ENCODE measurements around the gene STIM2. TPM values are rescaled to one million over a fixed set of nuclear protein-coding genes. Genes with fewer than 3 reads are reported as not detected.

Gene STIM2
- total RNA-seq, 1 experiment from 2014 or later = 59.0 TPM

DNA sequence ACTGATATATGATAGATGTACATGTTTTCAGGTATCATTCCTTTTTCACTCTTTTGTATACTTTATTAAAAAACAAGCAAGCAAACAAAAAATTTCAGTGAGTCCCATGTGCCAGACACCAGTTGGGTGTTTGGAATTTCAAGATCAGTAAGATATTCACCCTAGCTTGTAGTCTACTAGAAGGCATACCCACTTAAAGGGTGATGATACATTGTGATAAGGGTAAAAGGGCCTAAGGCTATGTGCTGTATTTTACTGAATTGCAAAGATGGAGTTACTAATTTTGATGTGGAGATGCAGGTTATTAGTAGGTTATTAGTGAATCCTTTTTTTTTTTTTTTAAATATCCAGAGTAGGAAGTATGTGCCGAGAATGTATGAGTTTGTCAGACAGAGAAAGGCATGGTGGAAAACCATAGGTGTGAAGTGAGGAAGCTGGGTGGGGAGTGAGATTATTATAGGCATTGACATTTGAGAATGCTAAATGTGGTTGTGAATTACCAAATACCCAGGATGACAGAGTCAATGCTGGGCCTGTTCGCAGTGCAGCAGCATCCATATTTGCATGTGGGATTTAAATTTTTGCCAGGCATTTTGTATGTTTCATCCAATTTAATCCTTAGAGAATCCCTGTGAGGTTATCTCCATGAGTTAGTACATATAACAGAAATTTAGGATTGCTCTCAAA, 10.1 kb downstream of the STIM2 start:
- no TSS peak for BruUV-seq (replicated peaks)
- Histone ChIP-seq H3K36me3 (ENCODE audit: insufficient read depth, low read length, poor library complexity, severe bottlenecking) (no peaks in the 10 kb centered on the region), H3K9me3 (ENCODE audit: low read depth, low read length, poor library complexity, severe bottlenecking) (no peaks in the 10 kb centered on the region), H3K27me3 (replicated peaks; ENCODE audit: insufficient read depth, low read depth, low read length, poor library complexity) (no peaks in the 10 kb centered on the region), H3K4me3 (ENCODE audit: low read depth, low read length, poor library complexity, severe bottlenecking) (no peak overlapping the region), H3K27ac (ENCODE audit: low read depth, low read length, poor library complexity, severe bottlenecking) (peak overlapping the region; percentile 54), H3K4me1 (ENCODE audit: insufficient read depth, low read length, poor library complexity, severe bottlenecking) (peaks cover 86% of the 10 kb centered on the region)
- ChIA-PET CTCF (no interaction called here), POLR2A (ENCODE audit: low non-redundant PET) (interaction anchor here (0.7 kb wide), 1 partner anchor 110 kb away, joined by 4 read pairs; no protein-coding TSS in a partner anchor)
- no peak for DNase-seq (ENCODE audit: low spot score)
- no peak for TF ChIP-seq EZH2 (IDR thresholded peaks at IDR 0.05; ENCODE audit: borderline replicate concordance, low read depth, low read length, poor library complexity, severe bottlenecking)
- TF ChIP-seq, protein P1, sequence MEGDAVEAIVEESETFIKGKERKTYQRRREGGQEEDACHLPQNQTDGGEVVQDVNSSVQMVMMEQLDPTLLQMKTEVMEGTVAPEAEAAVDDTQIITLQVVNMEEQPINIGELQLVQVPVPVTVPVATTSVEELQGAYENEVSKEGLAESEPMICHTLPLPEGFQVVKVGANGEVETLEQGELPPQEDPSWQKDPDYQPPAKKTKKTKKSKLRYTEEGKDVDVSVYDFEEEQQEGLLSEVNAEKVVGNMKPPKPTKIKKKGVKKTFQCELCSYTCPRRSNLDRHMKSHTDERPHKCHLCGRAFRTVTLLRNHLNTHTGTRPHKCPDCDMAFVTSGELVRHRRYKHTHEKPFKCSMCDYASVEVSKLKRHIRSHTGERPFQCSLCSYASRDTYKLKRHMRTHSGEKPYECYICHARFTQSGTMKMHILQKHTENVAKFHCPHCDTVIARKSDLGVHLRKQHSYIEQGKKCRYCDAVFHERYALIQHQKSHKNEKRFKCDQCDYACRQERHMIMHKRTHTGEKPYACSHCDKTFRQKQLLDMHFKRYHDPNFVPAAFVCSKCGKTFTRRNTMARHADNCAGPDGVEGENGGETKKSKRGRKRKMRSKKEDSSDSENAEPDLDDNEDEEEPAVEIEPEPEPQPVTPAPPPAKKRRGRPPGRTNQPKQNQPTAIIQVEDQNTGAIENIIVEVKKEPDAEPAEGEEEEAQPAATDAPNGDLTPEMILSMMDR (conservative IDR thresholded peaks at IDR 0.05; ENCODE audit: low read depth, low read length) = no peak
- intact Hi-C loops (cut with micrococcal nuclease; ENCODE audit: unreplicated experiment) = no loop called here

DNA sequence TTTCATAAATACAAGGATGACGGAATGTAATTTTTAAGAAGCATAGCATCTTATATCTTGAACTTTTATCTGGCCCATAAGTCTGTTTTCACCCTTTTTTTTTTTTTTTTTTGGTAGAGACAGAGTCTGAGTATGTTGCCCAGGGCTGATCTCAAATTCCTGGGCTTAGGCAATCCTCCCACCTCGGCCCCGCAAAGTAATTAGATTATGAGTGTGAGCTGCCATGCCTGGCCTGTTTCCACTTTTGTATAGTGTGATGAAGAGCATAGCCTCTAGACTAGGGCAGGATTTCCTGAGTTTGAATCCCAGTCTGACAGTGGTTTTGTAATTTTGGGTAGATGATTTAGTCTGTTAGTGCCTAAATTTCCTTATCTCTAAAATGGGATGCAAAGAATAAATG, 11.0 kb downstream of the STIM2 start:
- peak; percentile 90 for DNase-seq (ENCODE audit: low spot score)
- TF ChIP-seq, protein P1 (conservative IDR thresholded peaks at IDR 0.05; ENCODE audit: low read depth, low read length) = no peak
- TF ChIP-seq EZH2 (IDR thresholded peaks at IDR 0.05; ENCODE audit: borderline replicate concordance, low read depth, low read length, poor library complexity, severe bottlenecking) = no peak
- H3K27ac ChIP-seq (ENCODE audit: low read depth, low read length, poor library complexity, severe bottlenecking) = peak overlapping the region; percentile 54
- peak overlapping the region; percentile 10 for H3K4me3 ChIP-seq (ENCODE audit: low read depth, low read length, poor library complexity, severe bottlenecking)
- no TSS peak for BruUV-seq (replicated peaks)
- ChIA-PET POLR2A (ENCODE audit: low non-redundant PET) (interaction anchor here (0.7 kb wide), 1 partner anchor 30 kb away, joined by 11 read pairs; no protein-coding TSS in a partner anchor), CTCF (no interaction called here)
- no peaks in the 10 kb centered on the region for H3K36me3 ChIP-seq (ENCODE audit: insufficient read depth, low read length, poor library complexity, severe bottlenecking)
- no peaks in the 10 kb centered on the region for H3K9me3 ChIP-seq (ENCODE audit: low read depth, low read length, poor library complexity, severe bottlenecking)
- H3K4me1 ChIP-seq (ENCODE audit: insufficient read depth, low read length, poor library complexity, severe bottlenecking) = peaks cover 77% of the 10 kb centered on the region
- intact Hi-C loops (cut with micrococcal nuclease; ENCODE audit: unreplicated experiment) = no loop called here
- H3K27me3 ChIP-seq (replicated peaks; ENCODE audit: insufficient read depth, low read depth, low read length, poor library complexity) = no peaks in the 10 kb centered on the region

DNA sequence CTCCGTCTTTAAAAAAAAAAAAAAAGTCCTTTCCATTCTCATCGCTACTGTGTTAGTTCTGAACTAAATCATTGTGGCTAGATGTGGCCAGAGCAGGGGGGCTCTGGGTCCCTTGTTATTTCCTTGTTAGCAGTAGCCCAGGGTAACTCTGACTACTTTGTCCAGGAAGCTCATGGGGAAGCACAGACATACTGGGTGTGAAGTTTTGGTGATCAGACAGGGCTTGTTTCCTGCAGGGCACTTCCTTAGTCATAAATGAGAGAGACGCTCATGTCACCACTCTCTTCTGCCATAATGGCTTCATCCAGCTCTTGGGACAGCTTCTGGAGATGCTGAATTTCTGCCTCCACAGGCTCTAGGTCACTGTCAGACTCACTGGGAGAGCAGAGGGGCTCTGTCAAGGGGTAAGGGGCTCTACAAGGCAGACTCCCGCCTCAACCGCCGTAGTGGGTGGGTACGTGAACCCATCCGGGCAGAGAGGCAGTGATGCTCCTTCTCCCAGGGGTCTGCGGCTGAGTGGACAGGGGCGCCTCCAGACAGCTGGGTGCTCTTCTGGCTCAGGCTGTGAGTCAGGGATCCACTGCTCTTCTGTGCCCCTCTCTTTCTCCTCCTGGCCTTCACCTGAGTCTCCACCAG, 12.9 kb downstream of the STIM2 start:
- CTCF ChIA-PET = no interaction called here
- Histone ChIP-seq H3K27me3 (replicated peaks; ENCODE audit: insufficient read depth, low read depth, low read length, poor library complexity) (no peaks in the 10 kb centered on the region), H3K4me3 (ENCODE audit: low read depth, low read length, poor library complexity, severe bottlenecking) (no peak overlapping the region), H3K27ac (ENCODE audit: low read depth, low read length, poor library complexity, severe bottlenecking) (peak overlapping the region; percentile 25), H3K4me1 (ENCODE audit: insufficient read depth, low read length, poor library complexity, severe bottlenecking) (peaks cover 58% of the 10 kb centered on the region), H3K36me3 (ENCODE audit: insufficient read depth, low read length, poor library complexity, severe bottlenecking) (no peaks in the 10 kb centered on the region), H3K9me3 (ENCODE audit: low read depth, low read length, poor library complexity, severe bottlenecking) (no peaks in the 10 kb centered on the region)
- intact Hi-C loops (cut with micrococcal nuclease; ENCODE audit: unreplicated experiment) = no loop called here
- POLR2A ChIA-PET (ENCODE audit: low non-redundant PET) = interaction anchor here (0.6 kb wide), 1 partner anchor 12 kb away, joined by 16 read pairs; no protein-coding TSS in a partner anchor
- no TSS peak for BruUV-seq (replicated peaks)
- TF ChIP-seq, protein P1 (conservative IDR thresholded peaks at IDR 0.05; ENCODE audit: low read depth, low read length) = no peak
- TF ChIP-seq EZH2 (IDR thresholded peaks at IDR 0.05; ENCODE audit: borderline replicate concordance, low read depth, low read length, poor library complexity, severe bottlenecking) = no peak
- DNase-seq (ENCODE audit: low spot score) = no peak
